HG02759 (cell line): ENCODE results near the gene CCDC83.
A peak's percentile ranks its signal among the peaks of the same experiment; 100 is the strongest.
"Not testable (repeated sequence)": the region's sequence is repeated elsewhere in the genome, so short reads cannot be mapped to it uniquely, and the experiment has no call there.

ENCODE experiments used
- ATAC-seq: cut with Tn5 transposase; IDR thresholded peaks from one replicate; pipeline ENCODE4 v1.9.1; 2021; ENCODE audit warnings: mild to moderate bottlenecking, moderate library complexity; ENCODE audit not compliant: unreplicated experiment

The CCDC83 gene

GRCh38 chr11:85886089-85887056, 31.2 kb downstream of the CCDC83 start:
- ATAC-seq = no peak

- no peak for ATAC-seq
Measured at GRCh38 chr11:85889108-85889507, 33.9 kb downstream of the CCDC83 start.

- ATAC-seq = no peak
Measured at GRCh38 chr11:85889676-85890579, 34.7 kb downstream of the CCDC83 start.

GRCh38 chr11:85893395-85893794, 38.2 kb downstream of the CCDC83 start:
- ATAC-seq = no peak

- no peak for ATAC-seq
Measured at GRCh38 chr11:85896876-85897275, 41.7 kb downstream of the CCDC83 start.

- ATAC-seq = no peak
Measured at GRCh38 chr11:85898456-85898855, 43.3 kb downstream of the CCDC83 start.

GRCh38 chr11:85902353-85902752, 47.2 kb downstream of the CCDC83 start:
- no peak for ATAC-seq

- ATAC-seq = no peak
Measured at GRCh38 chr11:85903406-85903805, 48.2 kb downstream of the CCDC83 start.

- ATAC-seq = no peak
Measured at GRCh38 chr11:85903811-85904210, 48.6 kb downstream of the CCDC83 start.

- ATAC-seq = no peak
Measured at GRCh38 chr11:85912414-85912813, 57.2 kb downstream of the CCDC83 start.

GRCh38 chr11:85913513-85913912, 58.3 kb downstream of the CCDC83 start:
- no peak for ATAC-seq

GRCh38 chr11:85914425-85914824, 59.2 kb downstream of the CCDC83 start:
- ATAC-seq = no peak

GRCh38 chr11:85918910-85919794, 64.0 kb downstream of the CCDC83 start:
- no peak for ATAC-seq

- ATAC-seq = peak; percentile 99
Measured at GRCh38 chr11:85922367-85922766, 67.2 kb downstream of the CCDC83 start.

GRCh38 chr11:85923455-85923854, 68.3 kb downstream of the CCDC83 start:
- ATAC-seq = no peak

GRCh38 chr11:85926653-85927214, 71.6 kb downstream of the CCDC83 start:
- not testable (repeated sequence) for ATAC-seq

GRCh38 chr11:85930879-85931366, 75.7 kb downstream of the CCDC83 start:
- ATAC-seq = no peak

GRCh38 chr11:85934596-85935169, 79.5 kb downstream of the CCDC83 start:
- no peak for ATAC-seq

- no peak for ATAC-seq
Measured at GRCh38 chr11:85935751-85936150, 80.6 kb downstream of the CCDC83 start.

GRCh38 chr11:85937835-85938234, 82.7 kb downstream of the CCDC83 start:
- ATAC-seq = no peak
